ENCODE results near the gene PTPRF. TPM values are rescaled to one million over a fixed set of nuclear protein-coding genes. Genes with fewer than 3 reads are reported as not detected.
A peak's percentile ranks its signal among the peaks of the same experiment; 100 is the strongest.

The PTPRF gene
- total and polyA plus RNA-seq, 4 donors, result 40.0 to 160 (median 92.1) TPM

DNA sequence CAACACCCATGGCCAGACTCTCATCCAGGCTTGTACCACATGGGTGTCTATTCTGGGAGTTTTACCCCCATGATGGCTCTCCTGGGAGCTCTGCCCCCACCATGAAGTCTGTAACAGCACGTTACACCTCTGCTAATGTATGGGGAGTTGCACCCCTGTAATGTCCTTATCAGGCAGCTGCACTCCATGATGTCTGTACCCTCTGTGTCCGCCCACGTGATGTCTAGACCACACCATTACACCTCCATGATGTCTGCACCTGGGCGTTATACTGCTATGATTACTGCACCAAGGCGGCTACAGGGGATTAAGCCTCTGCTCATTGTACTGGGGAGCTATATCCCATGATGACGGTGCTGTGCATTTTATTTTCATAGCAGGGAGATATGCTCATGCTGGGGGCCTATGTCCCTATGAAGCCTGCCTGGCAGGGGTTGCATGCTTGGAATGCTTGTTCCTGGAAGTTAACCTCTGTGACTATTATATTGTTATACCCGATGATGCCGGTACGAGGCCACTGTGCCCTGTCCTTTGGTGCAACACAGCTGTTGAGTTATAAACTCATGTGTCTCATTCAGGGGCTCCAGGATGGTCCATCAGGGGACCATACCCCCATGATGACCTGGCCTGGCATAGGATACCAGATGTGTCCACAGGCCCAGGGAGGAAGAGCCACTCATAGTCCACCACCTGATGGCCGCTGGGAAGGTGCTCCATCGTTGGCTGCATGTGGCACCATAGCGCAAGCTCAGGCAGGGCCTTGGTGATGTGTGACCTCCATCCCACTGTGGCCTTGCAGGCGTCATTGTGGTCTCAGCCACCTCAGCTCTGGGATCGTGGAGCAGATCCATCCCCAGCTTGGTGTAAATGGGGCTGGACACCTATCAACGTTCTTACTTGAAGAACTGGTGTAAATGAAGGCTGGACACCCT lies 12.1 kb downstream of the PTPRF start:
- no peaks in the 10 kb centered on the region for H3K9me3 ChIP-seq (ENCODE audit: control insufficient read depth in 4 of 4, insufficient read depth in 3 of 4, low read length in 3 of 4)
- H3K9ac ChIP-seq (ENCODE audit: insufficient read depth in 1 of 2, low read length in 2 of 2), result no peak overlapping the region
- DNase-seq (no peak), ATAC-seq (ENCODE audit: insufficient read depth, low FRiP score) (no peak)
- WGBS, 2 donors, result 89% methylated on average over 15 of the region's 15 CpGs
- peak overlapping the region in 1 of 2 donors; percentile 4 for H3K27ac ChIP-seq (ENCODE audit: low read depth in 1 of 2, low read length in 1 of 2)
- no peaks in the 10 kb centered on the region for H3K27me3 ChIP-seq (ENCODE audit: control insufficient read depth in 3 of 3, insufficient read depth in 3 of 3, low read length in 2 of 3)
- peaks cover 0 to 3% (median 0%) of the 10 kb centered on the region in 4 donors for H3K36me3 ChIP-seq (ENCODE audit: control insufficient read depth in 4 of 4, insufficient read depth in 4 of 4, low read length in 4 of 4)
- H3K4me1 ChIP-seq (ENCODE audit: control insufficient read depth in 5 of 5, insufficient read depth in 5 of 5, low read length in 5 of 5), result peaks cover 0 to 38% (median 17%) of the 10 kb centered on the region in 5 donors
- H3K4me3 ChIP-seq, result no peak overlapping the region
- TF ChIP-seq, protein P1, sequence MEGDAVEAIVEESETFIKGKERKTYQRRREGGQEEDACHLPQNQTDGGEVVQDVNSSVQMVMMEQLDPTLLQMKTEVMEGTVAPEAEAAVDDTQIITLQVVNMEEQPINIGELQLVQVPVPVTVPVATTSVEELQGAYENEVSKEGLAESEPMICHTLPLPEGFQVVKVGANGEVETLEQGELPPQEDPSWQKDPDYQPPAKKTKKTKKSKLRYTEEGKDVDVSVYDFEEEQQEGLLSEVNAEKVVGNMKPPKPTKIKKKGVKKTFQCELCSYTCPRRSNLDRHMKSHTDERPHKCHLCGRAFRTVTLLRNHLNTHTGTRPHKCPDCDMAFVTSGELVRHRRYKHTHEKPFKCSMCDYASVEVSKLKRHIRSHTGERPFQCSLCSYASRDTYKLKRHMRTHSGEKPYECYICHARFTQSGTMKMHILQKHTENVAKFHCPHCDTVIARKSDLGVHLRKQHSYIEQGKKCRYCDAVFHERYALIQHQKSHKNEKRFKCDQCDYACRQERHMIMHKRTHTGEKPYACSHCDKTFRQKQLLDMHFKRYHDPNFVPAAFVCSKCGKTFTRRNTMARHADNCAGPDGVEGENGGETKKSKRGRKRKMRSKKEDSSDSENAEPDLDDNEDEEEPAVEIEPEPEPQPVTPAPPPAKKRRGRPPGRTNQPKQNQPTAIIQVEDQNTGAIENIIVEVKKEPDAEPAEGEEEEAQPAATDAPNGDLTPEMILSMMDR (IDR thresholded peaks at IDR 0.05; ENCODE audit: control extremely low read depth, extremely low read depth), result no peak

DNA sequence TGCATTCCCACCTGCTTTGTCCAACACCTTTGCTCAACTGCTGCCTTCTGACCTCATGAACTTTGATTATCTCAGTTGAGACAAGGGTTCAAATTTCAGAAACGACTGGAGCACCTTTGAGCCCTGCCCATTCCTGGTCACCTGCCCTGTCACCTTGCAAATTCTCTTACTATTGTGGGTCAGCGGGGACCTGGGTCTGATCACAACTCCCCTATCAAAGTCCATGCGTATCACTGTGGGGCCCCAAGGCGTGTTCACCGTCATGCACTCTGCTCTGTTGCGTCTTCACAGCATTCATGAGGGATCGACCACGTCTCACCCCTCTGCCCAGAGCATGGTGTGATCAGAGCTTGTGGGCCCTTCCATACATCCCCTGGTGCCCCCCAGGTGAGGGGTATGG lies 12.9 kb downstream of the PTPRF start:
- H3K36me3 ChIP-seq (ENCODE audit: control insufficient read depth in 4 of 4, insufficient read depth in 4 of 4, low read length in 4 of 4), result peaks cover 0 to 4% (median 0%) of the 10 kb centered on the region in 4 donors
- no peak overlapping the region for H3K4me3 ChIP-seq
- WGBS, 2 donors, result 91 to 94% methylated on average over 8 of the region's 8 CpGs
- no peak for ATAC-seq (ENCODE audit: insufficient read depth, low FRiP score)
- no peaks in the 10 kb centered on the region for H3K27me3 ChIP-seq (ENCODE audit: control insufficient read depth in 3 of 3, insufficient read depth in 3 of 3, low read length in 2 of 3)
- no peak for DNase-seq
- H3K4me1 ChIP-seq (ENCODE audit: control insufficient read depth in 5 of 5, insufficient read depth in 5 of 5, low read length in 5 of 5), result peaks cover 0 to 40% (median 15%) of the 10 kb centered on the region in 5 donors
- TF ChIP-seq, protein P1 (IDR thresholded peaks at IDR 0.05; ENCODE audit: control extremely low read depth, extremely low read depth), result no peak
- H3K27ac ChIP-seq (ENCODE audit: low read depth in 1 of 2, low read length in 1 of 2), result peak overlapping the region in 1 of 2 donors; percentile 4
- H3K9ac ChIP-seq (ENCODE audit: insufficient read depth in 1 of 2, low read length in 2 of 2), result no peak overlapping the region
- no peaks in the 10 kb centered on the region for H3K9me3 ChIP-seq (ENCODE audit: control insufficient read depth in 4 of 4, insufficient read depth in 3 of 4, low read length in 3 of 4)

DNA sequence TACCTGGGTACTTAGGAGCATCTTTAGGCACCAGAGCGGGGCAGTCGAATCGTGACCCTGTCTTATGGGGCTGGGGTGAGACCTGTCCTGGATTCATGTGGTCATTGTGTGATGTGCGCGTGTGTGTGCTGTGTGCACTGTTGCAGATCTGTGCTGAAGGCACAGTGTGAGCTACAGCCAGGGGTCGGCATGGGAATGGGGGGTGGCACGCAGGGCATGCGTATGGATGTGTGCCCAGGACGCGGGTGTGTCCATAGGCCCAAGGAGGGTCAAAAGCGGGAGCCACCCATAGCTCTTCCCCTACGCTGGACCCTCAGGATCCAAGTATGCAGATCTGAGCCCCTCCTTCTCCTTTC lies 14.6 kb downstream of the PTPRF start:
- Histone ChIP-seq H3K4me3 (no peak overlapping the region), H3K4me1 (ENCODE audit: control insufficient read depth in 5 of 5, insufficient read depth in 5 of 5, low read length in 5 of 5) (peaks cover 0 to 39% (median 27%) of the 10 kb centered on the region in 5 donors), H3K36me3 (ENCODE audit: control insufficient read depth in 4 of 4, insufficient read depth in 4 of 4, low read length in 4 of 4) (peaks cover 0 to 5% (median 0%) of the 10 kb centered on the region in 4 donors), H3K9ac (ENCODE audit: insufficient read depth in 1 of 2, low read length in 2 of 2) (no peak overlapping the region), H3K27me3 (ENCODE audit: control insufficient read depth in 3 of 3, insufficient read depth in 3 of 3, low read length in 2 of 3) (no peaks in the 10 kb centered on the region), H3K27ac (ENCODE audit: low read depth in 1 of 2, low read length in 1 of 2) (no peak overlapping the region), H3K9me3 (ENCODE audit: control insufficient read depth in 4 of 4, insufficient read depth in 3 of 4, low read length in 3 of 4) (no peaks in the 10 kb centered on the region)
- WGBS, 2 donors, result 89 to 91% methylated on average over 12 of the region's 12 CpGs
- ATAC-seq (ENCODE audit: insufficient read depth, low FRiP score), result no peak
- no peak for DNase-seq
- TF ChIP-seq, protein P1 (IDR thresholded peaks at IDR 0.05; ENCODE audit: control extremely low read depth, extremely low read depth), result no peak
